Adrenal gland (tissue), 12 donors: ENCODE measurements around the gene HIKESHI. TPM values are rescaled to one million over a fixed set of nuclear protein-coding genes. Genes with fewer than 3 reads are reported as not detected.

Source experiments
- DNase-seq, 7 donors: peaks; one replicate each; pipeline ENCODE4 v3.0.0-alpha.2; 2019 to 2020
- H3K27ac ChIP-seq, 5 donors: fragments of 200-600 bp; sonication (generic) in 4 of 5; 1 replicate in 3 of 5; 2 replicates in 2 of 5; pipeline versions ENCODE4 v1.5.1 to v1.8.0; 2016 to 2020; ENCODE audit warnings: mild to moderate bottlenecking in 1 of 5
- H3K27me3 ChIP-seq: fragments of 200-600 bp; 2 replicates; pipeline ENCODE4 v1.8.0; 2021
- H3K36me3 ChIP-seq, 2 donors: fragments of 200-600 bp; replicated peaks in 1 of 2; 1 replicate in 1 of 2; 2 replicates in 1 of 2; pipeline versions ENCODE4 v1.5.1 to v1.8.0; 2018 to 2022
- H3K4me1 ChIP-seq, 2 donors: fragments of 200-600 bp; replicated peaks in 1 of 2; 1 replicate in 1 of 2; 2 replicates in 1 of 2; pipeline versions ENCODE4 v1.5.1 to v1.8.0; 2018 to 2021
- H3K4me3 ChIP-seq, 4 donors: fragments of 200-600 bp; sonication (generic) in 3 of 4; one replicate each; pipeline ENCODE4 v1.5.1; 2016 to 2018
- H3K9me3 ChIP-seq, 3 donors: fragments of 200-600 bp; sonication (generic) in 1 of 3; replicated peaks in 1 of 3; 1 replicate in 2 of 3; 2 replicates in 1 of 3; pipeline versions ENCODE4 v1.5.1 to v1.8.0; 2016 to 2021
- CTCF ChIP-seq, 6 experiments: fragments of 450-650 bp in 4 of 6; fragments of 200-600 bp in 2 of 6; sonication (generic) in 1 of 6; IDR thresholded peaks; 1 replicate in 5 of 6; 2 replicates in 1 of 6; pipeline versions ENCODE4 v1.5.1 to v1.8.0; 2016 to 2021; ENCODE audit warnings: antibody characterized with exemption in 6 of 6, mild to moderate bottlenecking in 2 of 6, moderate library complexity in 1 of 6
- POLR2A ChIP-seq, 2 donors: fragments of 450-650 bp; IDR thresholded peaks; one replicate each; pipeline ENCODE4 v1.6.1; 2017; ENCODE audit warnings: antibody characterized with exemption in 2 of 2, mild to moderate bottlenecking in 2 of 2, moderate library complexity in 1 of 2
- WGBS, 4 donors: extraction: QIAGEN DNeasy Blood & Tissue Kit in 2 of 4; methylation state at CpG; one replicate each; pipeline versions ENCODE4 v1.1.5 to v1.1.7; 2013 to 2017; 5-methylcytosine and 5-hydroxymethylcytosine counted together
- intact Hi-C, 2 donors: fragments of 100-400 bp; cut with DNase I; formaldehyde crosslinking; loops; one replicate each; pipeline versions ENCODE4 v1.14.1 to v1.15.0; 2022 to 2023
- polyA plus RNA-seq, 3 donors: library from polyadenylated mRNA; stranded (reverse); fragments of 200-250 nt in 2 of 3; fragments of 350-450 nt in 1 of 3; fragmentation: Illumina TruSeq in 1 of 3; extraction: RNeasy Lipid Tissue Mini Kit (QIAGEN cat#74804) in 1 of 3; gene quantifications; one replicate each; pipeline ENCODE4 v1.2.3, GENCODE V29; 2013 to 2014
- total RNA-seq, 9 donors: library from RNA; depleted of rRNA in 4 of 9; stranded (reverse); fragments of >200 nt in 4 of 9; fragments of 120-200 nt in 1 of 9; fragmentation: NEBNext Ultra II Directional in 1 of 9; extraction: Animal tissue kit (Norgen Biotek cat#: 25700) in 1 of 9; gene quantifications; one replicate each; pipeline versions ENCODE4 v1.1.0 to v1.2.4, GENCODE V29; 2013 to 2023
- donor health status: healthy with polysubstance abuse.
- donor health status: Bipolar disorder and iron deficiency.
- donor health status: DM: yes; HTN: yes; CAD: no.
- donor health status: DM: no; HTN: no; CAD: no.
- donor health status: DM: no; HTN: no; CAD: no.
- donor health status: DM: yes; HTN: yes; CAD: no.

Gene HIKESHI
- total and polyA plus RNA-seq, 12 donors, result 30.4 to 48.2 (median 37.3) TPM

DNA sequence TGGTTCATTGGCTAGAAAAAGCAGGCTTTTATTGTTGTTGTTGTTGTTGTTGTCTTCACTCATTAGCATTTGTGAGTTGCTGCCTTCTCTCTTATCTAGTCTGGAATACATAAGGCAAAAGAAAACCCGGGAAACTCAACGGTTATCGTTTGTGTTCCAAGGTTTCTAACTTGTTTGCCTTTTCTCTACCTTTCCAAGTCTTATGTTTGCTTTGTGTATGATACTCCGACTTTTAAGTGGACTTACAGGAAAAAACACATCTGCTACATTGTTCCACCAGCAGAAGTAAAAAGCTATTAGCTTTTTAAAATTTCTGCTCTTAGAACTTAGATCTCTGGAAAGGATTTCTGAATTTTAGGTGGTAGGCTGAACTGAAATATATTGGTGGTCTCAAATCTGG, 27.0 kb upstream of the HIKESHI start:
- Histone ChIP-seq H3K27ac (no peak overlapping the region), H3K9me3 (no peaks in the 10 kb centered on the region), H3K4me1 (no peaks in the 10 kb centered on the region), H3K4me3 (no peak overlapping the region), H3K36me3 (peaks cover 0 to 20% of the 10 kb centered on the region in 2 donors), H3K27me3 (no peaks in the 10 kb centered on the region)
- 94 to 97% (median 95%) methylated on average over 4 of the region's 4 CpGs for WGBS, 4 donors
- intact Hi-C loops, result no loop called here
- TF ChIP-seq CTCF (IDR thresholded peaks at IDR 0.05) (no peak), POLR2A (IDR thresholded peaks at IDR 0.05) (no peak)
- DNase-seq, result no peak

DNA sequence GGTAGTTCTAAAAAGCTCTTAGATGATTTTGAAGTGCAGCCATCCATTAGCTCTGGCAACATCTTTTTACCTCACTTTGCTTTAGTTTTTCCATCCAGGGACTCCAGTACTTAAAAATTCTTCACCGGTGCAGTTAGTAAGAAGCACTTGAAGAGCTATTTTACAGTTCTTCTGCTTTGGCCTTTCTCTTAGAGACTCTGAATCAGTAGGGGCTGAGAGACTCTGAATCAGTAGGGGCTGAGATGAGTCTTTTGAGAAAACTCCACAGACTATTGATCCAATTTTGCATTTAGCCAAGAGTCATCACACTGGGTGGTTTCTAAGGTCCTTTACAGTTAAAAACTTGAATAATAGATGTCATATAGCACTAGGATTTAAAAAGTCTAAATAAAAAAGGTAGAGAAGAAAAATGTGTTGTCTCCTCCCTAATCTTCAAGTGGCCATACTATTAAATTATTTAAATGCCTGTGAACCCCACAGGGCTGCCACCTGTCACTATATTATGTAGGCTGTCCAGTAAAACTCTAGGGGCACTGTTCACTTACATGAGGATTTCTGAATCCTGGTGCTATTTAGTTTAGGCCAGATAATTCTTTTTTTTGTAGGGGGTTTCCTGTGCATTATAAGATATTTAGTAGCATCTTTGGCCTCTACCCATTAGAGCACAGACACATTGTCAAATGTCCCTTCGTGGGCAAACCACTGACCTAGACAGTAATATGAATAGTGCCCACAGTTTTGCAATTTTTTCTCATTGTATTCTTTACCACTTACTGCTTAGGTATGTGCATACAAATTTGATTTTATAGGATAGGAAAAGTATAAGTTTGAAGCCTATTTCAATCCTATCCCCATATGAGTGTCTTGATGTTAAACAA, 26.3 kb upstream of the HIKESHI start:
- H3K9me3 ChIP-seq, result no peaks in the 10 kb centered on the region
- TF ChIP-seq CTCF (IDR thresholded peaks at IDR 0.05) (no peak), POLR2A (IDR thresholded peaks at IDR 0.05) (no peak)
- DNase-seq, result no peak
- no peak overlapping the region for H3K4me3 ChIP-seq
- H3K36me3 ChIP-seq, result peaks cover 0 to 20% of the 10 kb centered on the region in 2 donors
- no peaks in the 10 kb centered on the region for H3K4me1 ChIP-seq
- H3K27ac ChIP-seq, result no peak overlapping the region
- intact Hi-C loops, result no loop called here
- no peaks in the 10 kb centered on the region for H3K27me3 ChIP-seq
- 94 to 96% (median 96%) methylated on average over 2 of the region's 2 CpGs for WGBS, 4 donors

GRCh38 chr11:86277741-86278140, 24.3 kb upstream of the HIKESHI start:
- no peak for TF ChIP-seq POLR2A (IDR thresholded peaks at IDR 0.05)
- no peak for TF ChIP-seq CTCF (IDR thresholded peaks at IDR 0.05)
- WGBS, 4 donors, result 89 to 100% (median 93%) methylated on average over 1 of the region's 1 CpG
- intact Hi-C loops, result no loop called here

GRCh38 chr11:86278226-86278625, 23.8 kb upstream of the HIKESHI start:
- intact Hi-C loops, result no loop called here
- DNase-seq, result no peak
- Histone ChIP-seq H3K4me1 (no peaks in the 10 kb centered on the region), H3K36me3 (peaks cover 0 to 16% of the 10 kb centered on the region in 2 donors), H3K4me3 (no peak overlapping the region), H3K27me3 (no peaks in the 10 kb centered on the region), H3K27ac (no peak overlapping the region), H3K9me3 (no peaks in the 10 kb centered on the region)
- TF ChIP-seq POLR2A (IDR thresholded peaks at IDR 0.05), result no peak
- TF ChIP-seq CTCF (IDR thresholded peaks at IDR 0.05), result no peak
- 96 to 97% (median 97%) methylated on average over 8 of the region's 8 CpGs for WGBS, 4 donors

More at GRCh38 chr11:86277741-86278140, 24.3 kb upstream of the HIKESHI start:
- Histone ChIP-seq H3K27me3 (no peaks in the 10 kb centered on the region), H3K36me3 (peaks cover 0 to 20% of the 10 kb centered on the region in 2 donors), H3K27ac (no peak overlapping the region), H3K9me3 (no peaks in the 10 kb centered on the region), H3K4me1 (no peaks in the 10 kb centered on the region), H3K4me3 (no peak overlapping the region)
- DNase-seq, result no peak
